Cortex of kidney (tissue), 1 donor: ENCODE data around the gene TCF12.

Experiments used
- DNase-seq: peaks from one replicate; lab custom pipeline; 2025; lab: John Stamatoyannopoulos, UW

The TCF12 gene

DNA sequence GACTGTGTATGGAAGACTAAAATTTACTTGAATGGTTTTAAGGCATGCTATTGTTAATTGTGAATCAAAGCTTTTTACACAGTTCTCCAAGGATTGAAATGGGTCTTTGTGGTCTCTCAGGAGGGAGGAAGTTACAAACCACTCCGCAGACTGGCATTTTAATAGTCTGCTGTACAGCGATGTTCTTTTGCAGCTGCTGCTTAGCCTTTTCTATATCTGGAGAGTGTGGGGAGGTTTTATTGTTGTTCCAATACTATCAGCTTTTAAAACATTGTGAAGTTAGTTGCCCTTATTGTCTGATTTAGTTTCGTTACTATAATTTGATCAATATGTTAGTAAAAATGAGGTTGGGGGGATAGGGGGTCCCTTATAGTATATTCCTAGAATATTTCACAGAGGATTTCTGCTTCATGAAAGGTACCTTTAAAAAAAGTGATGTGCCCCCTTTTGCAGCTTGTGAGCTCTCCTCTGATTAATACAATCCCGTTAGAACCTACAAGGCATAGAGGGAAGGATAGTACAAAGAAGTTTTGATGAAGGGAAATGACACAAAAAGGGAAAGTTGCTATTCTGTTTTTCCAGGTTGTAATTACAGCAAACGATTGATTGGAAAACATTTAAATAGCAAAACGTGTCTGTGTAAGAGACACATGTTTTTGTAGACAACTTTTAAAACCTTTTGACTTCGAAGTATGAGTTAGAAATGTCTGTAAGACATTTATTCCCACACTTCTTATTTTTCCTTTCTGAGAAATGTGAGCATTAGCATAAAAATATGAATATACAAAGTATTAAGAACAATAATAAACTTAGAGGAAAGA lies 299.5 kb downstream of the TCF12 start:
- no peak for DNase-seq

DNA sequence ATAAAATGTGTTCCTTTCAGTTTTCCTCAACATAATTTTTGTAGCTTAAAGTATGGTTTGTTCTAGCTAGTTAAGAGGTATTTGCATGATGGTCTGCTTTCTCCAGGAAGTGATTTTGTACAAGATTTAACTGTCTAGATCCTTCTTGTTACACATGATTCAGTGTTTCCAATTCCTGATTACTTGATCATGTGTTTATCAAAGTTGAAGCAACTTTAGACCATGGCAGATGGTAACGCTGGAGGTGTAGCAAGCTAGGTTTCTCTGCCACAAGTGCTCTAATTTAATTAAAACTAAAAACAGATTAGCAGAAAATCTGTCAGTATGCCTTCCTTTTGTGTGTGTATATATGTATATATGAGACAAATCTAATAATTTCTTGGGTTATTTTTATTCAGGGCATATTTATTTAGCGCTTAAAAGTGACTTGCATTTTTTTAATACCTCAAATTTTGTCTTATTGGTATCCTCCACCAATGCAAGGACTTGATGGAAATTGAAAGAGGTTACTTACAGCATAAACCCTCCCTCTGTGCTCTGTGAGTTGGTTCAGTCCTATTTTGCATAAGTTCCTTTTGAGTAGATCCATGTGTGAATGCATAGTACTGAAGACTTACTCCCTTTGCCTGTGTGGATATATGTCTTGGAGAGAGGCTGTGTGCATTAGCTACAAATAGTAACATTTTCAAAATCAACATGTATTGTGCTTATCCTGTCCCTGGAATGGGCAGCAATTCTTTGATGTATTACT lies 300.6 kb downstream of the TCF12 start:
- DNase-seq, result no peak

DNA sequence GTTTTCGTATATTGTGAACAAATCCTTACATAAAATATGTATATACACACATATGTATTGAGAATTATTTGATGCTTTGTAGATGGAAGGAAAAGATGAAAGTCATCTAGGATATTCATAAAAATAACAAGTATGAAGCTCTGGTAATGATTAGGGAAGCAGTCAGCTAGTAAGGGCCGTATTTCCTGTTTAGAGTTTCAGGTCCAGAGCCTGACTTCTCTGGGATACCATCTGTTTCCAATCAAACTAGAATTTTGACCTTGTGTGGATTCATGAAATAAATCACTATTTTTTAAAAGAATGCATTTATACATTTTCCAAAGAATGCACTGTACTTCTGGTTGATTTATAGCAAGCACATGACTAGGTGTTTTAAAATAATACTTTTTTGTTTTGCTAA lies 301.8 kb downstream of the TCF12 start:
- no peak for DNase-seq

DNA sequence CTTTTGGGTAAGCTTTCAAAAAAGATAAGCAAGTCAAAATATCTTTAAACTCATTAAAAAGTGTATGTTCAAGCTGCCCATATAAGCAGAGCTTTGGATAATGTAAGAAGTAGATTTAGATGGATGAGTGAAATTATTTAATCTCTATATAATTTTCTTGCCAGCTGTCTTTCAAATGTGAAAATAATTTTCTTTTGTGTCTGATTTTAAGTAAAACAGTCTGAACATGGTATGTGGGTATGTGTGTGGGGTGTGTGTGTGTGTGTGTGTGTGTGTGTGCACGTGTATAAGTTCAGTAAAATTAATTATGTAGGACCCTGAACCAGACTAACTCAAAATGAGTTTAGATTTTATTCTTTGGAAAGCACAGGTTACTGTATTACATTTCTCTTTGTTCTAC lies 302.7 kb downstream of the TCF12 start:
- no peak for DNase-seq

DNA sequence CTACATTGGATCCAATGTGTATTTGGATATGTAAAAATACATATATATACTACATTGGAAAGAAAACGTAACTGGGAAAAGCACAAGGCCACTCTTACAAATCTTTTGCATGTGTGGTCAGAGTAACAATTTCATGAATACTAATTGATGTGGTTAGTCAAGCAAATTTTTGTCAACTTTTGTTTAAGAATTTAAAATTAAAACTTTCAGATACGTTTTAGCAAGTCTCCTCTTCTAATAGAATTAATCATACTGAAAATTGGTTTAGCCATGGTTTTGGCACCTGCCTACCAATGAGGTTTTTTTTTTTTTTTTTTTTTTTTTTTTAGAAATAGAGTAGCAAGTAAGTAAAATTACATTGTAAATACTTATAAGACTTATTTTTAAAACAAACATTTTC lies 304.9 kb downstream of the TCF12 start:
- DNase-seq, result no peak

DNA sequence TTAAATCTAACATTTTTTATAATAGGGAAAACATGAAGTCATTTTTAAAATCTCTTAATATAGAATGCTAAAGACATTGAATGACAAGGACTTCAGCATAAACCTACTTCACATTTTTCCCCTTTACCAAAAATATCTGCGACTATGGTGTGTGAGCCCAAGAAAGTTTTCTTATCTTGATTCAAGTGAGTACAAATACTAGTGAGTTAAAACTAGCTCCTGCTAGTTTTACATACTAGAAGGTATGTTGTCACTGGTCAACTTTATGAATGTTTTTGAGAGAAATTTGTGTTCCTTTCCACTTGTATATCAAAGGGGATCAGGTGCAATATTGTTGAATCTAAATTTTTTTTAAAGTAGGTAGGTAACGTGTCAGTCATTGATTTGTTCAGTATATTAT lies 305.4 kb downstream of the TCF12 start:
- no peak for DNase-seq

DNA sequence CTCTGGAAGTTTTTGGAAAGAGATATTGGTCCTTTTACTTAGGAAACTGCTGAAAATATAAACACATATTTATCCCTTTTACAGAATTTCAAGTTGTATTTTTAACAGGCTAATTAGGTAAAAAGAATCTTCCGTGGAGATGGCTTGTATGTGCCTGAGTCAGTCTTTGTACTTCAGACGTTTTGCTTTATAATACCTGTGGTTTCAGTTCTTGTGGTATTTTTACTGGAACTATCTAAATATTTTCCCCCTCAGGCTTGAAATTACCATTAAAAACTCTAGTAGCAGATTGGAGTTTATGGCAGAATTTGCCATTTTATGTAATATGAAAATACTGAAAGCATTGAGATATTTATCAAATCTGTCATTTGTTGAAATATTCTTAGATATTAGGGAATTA lies 306.2 kb downstream of the TCF12 start:
- no peak for DNase-seq

DNA sequence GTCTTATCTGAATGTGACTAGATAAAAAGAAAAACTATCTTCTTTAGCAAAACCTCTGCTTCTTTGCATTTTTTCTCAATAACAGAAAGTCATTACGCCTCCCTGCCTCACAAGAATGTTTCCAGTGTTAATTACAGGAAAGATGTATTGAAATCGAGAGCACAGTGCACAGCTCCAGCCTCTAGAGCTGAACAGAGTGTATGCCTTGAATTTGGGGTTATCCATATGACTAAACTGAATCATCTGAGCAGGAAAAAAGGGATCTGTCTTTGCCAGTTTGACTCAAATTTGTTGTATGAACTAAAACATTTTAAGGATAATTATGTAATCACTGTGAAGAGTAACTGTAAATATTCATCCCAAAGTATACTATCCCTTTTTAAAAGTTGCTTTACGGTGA lies 308.7 kb downstream of the TCF12 start:
- no peak for DNase-seq

DNA sequence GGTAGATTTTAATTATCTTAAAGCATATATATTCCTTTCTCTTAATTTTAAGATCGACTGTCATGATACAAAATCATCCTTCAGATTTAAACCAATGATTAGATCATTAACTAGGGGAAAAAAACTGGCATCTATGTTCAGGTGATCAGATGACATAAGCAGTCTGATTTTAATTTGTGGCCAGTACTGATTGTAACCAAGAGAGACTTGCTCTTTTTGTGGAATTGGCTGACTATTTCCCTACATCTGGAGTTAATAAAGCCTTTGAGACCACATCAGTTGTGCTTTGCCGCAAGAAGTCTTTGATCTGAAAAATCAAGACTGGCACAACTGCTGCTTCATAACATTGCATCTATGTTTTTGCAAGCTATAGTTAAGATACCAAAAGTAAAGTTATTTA lies 309.5 kb downstream of the TCF12 start:
- no peak for DNase-seq

DNA sequence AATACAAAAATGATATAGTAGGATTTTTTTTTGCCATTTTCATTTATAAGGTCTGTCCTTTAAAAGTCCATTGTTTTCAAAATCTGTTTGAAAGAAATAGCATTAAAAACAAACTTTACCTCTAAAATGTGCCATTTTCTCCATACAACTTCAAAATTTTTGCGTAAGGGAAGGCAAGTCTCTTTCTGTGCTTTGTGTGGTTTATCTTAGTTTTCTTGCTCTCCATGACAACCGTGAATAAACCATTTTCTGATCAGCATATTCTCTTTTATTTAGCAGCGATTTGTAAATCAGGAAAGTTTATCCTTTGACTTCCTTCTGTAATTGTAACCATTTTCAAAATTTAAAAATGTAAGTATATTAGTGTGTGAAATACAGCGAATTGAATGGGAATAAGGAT lies 310.0 kb downstream of the TCF12 start:
- DNase-seq, result no peak

DNA sequence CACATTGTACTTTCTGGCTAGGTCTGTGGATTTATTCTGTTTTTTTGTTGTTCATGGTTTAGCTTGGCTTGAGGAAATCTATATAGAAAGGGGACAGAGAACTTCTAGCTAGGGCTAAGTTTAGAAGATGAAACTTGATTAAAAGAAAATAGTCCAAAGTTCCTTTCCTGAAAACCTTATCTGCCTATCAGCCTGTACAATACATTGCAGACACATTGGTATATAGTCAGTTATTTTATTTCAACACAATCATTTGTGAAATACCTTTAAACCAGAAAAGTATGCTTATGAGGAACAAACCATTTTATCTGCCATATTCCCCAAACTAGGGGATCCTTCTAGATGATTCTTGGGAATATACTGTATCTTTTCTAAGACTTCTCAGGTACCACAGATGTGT lies 310.6 kb downstream of the TCF12 start:
- DNase-seq, result no peak

DNA sequence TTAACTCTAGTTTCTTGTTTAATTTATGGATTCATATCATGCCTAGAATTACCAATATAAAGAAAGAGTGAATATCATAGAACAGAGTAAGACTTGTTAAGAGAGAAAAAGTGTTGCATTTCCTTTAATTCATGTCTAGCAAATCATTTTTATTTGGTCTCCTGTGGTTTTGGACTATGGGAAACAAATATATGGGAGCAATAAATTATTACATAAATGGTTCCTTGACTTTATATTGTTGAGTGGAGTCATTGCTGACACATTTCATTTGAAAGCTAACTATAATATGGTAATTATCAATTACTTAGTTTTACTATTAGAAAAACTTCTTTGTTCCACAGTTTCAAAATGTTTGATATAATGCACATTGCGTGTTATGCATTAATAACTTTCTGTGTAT lies 313.1 kb downstream of the TCF12 start:
- no peak for DNase-seq

DNA sequence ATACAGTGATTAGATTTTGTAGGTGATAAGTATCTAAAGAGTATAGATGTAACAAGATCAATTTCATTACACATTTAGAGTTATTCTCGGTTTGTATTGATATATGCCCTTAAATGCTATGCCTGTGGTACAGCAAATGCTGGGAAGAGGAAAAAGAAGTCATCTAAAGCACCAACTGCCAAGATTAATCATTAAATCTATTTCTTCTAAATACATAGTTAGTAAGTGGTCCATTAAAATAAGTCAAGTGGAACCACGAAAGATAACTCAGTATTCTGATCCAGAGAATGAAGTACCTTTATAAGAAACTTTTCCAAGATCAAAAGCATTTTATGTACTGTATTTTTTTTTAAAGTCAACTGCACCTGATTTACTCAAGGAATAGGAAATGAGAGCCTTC lies 315.7 kb downstream of the TCF12 start:
- no peak for DNase-seq

DNA sequence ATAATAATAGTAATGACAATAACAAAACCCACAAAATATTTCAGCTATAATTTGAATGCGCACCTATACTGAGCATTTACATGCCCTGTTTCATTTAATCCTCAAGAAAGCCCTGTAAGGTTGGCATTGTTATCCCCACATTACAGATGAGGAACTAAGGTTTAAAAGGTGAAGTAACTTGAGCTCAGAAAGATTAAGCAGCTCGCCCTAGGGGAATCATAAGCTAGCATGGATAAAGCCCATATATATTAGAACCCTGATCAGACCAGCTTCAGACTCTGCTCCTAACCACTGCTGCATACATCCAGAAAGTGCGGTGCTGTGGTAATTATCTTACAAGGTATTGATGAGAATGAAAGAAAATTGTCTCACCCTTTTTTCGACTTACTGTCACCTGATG lies 316.7 kb downstream of the TCF12 start:
- DNase-seq, result no peak

DNA sequence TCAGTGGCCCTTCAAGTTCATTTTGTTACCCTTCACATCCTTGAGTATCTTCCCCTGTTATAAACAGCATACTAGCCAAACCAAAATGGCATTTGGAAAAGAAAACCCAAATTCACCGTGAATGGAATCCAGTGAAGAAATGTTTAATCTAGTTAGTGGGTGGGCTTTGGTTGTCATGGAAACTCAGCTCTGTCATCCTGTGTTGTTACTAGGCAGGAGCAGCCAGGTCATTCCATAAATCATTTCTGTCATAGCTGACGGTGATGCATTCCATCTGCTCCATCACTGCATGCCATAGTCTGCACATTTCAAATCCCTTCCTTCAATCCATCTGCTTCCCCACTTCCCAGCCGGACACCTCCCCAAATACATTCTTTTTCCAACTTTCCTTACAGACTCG lies 317.4 kb downstream of the TCF12 start:
- no peak for DNase-seq

DNA sequence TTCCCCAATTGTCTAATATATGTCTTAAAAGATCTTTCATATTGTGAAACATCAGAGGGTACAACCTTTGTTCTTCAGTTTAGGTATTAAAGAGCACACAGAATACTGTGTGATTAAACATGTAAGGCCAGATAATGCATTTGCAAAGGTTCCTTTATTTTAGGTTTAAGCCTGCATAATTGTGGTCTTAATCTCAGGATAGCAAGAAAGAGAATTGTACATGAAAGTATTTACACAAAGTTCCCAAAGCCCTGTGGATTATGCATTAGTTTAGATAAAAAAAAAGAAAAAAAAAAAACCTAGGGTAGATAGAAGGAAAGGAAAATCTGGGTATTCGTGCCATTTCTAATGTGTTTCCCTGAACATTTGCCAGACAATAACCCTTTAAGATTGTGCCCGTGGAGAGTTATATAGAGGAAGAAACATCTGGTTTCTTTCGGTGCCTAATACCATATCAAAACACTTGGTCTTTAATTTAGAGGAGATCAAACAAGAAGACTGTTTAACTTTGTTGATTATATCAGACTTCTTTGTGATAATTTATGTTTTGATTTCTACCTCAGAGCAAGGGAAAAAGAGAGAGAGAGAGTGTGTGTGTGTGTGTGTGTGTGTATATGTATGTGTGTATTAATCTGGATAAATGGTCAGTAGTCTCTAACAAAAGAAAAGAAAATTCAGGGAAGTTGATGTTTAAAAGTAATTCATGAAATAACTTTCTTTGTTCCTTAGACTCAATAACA lies 318.3 kb downstream of the TCF12 start:
- DNase-seq, result no peak

DNA sequence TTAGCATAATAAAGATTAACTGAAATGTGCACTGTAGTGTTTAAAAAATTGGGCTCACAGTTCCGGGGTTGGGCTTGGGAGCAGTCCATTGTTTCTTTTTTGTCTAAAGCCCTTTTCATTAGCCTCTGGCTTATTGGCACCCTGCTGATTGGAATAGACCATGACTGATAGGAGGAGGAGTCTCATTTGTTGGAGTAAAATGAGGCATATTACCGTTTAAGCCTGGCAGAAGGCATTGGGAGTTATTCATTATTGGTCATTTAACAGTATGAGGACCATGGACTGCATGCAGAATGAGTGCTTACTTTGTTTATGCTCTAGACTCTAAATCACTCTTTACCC lies 318.8 kb downstream of the TCF12 start:
- no peak for DNase-seq

DNA sequence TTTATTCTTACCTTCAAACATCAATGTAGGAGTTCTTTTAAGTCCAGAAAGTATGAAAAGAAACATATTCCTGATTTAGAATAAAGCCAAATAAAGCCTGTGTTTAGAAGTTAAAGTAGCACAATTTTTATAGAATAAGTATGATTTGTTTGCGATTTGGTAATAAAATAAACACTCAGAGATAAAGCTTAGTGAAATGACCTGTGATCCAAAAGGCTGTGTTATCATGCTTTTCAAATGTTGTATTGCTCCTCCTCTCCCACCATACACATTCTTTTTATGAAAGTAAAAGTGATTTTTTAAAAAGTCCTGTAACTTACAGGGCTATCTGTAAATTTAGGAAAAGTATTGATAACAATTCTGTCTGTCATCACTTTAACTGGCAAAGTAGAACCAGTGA lies 319.2 kb downstream of the TCF12 start:
- DNase-seq, result no peak

DNA sequence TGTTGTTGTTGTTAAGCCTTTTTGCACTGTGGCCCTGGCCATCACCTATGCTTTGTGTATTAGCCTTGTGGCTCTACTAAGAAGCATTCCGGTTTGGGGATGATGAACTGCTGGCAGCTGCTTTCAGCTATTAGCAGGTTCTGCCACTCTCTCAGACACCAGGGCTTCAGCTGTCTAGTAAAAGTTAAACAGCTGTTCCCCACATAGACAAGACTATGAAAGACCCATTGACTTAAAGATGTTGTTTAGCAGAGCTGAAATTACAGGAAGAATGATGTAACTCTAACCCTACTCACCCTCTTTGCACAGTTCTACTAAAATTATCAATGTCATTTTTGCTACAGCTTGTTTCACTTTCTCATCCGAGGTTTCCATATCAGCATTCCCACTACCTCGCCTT lies 326.7 kb downstream of the TCF12 start:
- no peak for DNase-seq

DNA sequence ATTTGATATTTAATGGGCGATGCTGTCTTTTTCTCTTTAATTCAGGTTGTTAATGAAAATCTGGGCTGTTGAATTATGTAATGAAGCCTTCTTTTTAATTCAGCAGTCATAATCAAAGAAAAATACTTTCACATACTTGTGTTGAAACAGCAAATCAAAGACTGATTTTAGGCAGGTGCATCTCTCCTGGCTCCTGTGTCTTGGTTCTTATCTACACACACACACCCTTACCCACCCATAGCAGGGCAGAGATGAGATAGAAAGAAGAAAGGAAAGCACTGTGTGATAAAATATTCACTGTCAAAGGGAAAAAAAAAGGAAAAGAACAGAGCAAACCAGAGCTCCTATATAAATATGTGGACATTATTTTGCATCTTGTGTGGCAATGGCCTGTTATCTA lies 327.3 kb downstream of the TCF12 start:
- no peak for DNase-seq

DNA sequence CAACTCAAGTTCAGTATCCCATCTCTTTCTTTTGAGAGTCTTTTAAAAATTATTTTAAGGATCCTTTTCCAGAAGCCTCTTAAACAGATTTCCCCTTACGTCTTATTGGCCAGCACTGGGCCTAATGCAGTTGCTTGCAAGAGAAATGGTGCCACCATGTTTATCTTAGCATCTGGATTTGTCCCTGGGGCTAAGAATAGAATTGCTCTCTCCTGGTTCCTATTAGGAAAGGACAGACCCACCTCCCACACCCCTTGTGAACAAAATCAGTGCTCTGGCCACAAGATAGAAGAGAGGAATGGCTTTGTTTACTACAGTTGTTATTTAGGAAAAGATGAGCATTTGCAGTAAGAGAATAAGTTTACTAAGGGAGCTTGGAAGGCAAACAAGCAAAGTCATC lies 329.6 kb downstream of the TCF12 start:
- no peak for DNase-seq

DNA sequence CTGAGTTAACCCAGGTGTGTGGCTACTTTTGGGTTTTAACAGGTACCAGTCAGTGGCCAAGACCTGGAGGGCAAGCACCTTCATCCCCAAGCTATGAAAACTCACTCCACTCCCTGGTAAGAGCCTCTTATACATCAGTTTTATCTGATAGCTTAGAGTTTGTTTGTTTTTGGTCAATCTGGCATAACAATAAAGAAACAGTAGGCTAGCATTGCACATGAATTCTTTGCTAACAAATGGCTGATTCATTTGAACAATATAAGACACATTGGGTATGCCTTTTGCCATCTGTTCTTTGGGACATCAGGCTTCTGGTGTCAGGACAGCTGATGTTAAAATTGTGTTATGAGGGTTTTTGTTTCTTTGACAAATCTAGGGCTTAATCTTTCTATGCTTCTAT lies 332.9 kb downstream of the TCF12 start:
- no peak for DNase-seq

DNA sequence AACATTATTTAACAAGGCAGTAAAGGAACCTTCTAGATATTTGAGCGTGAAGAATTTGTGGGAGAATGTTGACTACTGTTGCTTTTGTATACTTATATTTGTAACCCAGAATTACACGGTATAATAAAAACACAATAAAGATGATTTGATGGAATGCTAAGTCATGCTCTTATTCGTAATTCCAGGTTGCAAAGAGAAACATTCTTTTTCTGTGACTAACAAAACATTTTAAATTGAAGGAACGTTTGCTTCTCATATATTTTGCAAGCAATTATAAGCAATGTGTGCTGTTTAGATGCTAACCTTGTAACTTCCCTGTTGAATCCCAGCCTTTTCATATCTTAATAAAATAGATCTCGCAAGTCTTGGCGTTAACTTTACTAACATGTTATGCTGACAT lies 333.5 kb downstream of the TCF12 start:
- no peak for DNase-seq
